PC-9 (cell line): ENCODE results near the gene THEMIS. TPM values are rescaled to one million over a fixed set of nuclear protein-coding genes. Genes with fewer than 3 reads are reported as not detected.

Experiments used
- BruUV-seq: library from RNA; stranded (reverse); fragments of 400-500 nt; replicated peaks from 2 replicates; lab custom pipeline; 2021; lab: Mats Ljungman, UMichigan
- CTCF ChIA-PET: fragments of 300-600 bp; sonication (Branson Sonifier 250); formaldehyde crosslinking; loops from one replicate; lab custom pipeline; 2022; ENCODE audit warnings: antibody characterized with exemption; lab: Charles Lee
- POLR2A ChIA-PET: fragments of 300-600 bp; sonication (Branson Sonifier 250); formaldehyde crosslinking; loops from one replicate; lab custom pipeline; 2022; ENCODE audit warnings: antibody characterized with exemption; ENCODE audit not compliant: unreplicated experiment; lab: Charles Lee
- DNase-seq, 2 experiments: peaks; one replicate each; pipeline versions ENCODE4 v3.0.0 to v3.0.0-alpha.2; 2015 to 2022; ENCODE audit warnings: mixed read lengths in 1 of 2
- H2AFZ ChIP-seq: fragments of 200-600 bp; sonication (generic); 2 replicates; pipeline ENCODE4 v1.8.1; 2017; ENCODE audit warnings: antibody characterized with exemption
- H3F3A ChIP-seq: fragments of 200-600 bp; sonication (generic); 2 replicates; pipeline ENCODE4 v1.8.1; 2017; ENCODE audit warnings: antibody characterized with exemption, mild to moderate bottlenecking, low read depth; ENCODE audit not compliant: insufficient read depth
- H3K27ac ChIP-seq: fragments of 200-600 bp; sonication (generic); 2 replicates; pipeline ENCODE4 v1.6.1; 2016; ENCODE audit warnings: mixed run types
- H3K27me3 ChIP-seq: fragments of 200-600 bp; sonication (generic); 2 replicates; pipeline ENCODE4 v1.6.1; 2016; ENCODE audit warnings: low read depth, mixed run types; ENCODE audit not compliant: insufficient read depth
- H3K36me3 ChIP-seq: fragments of 200-600 bp; sonication (generic); 2 replicates; pipeline ENCODE4 v1.6.1; 2016; ENCODE audit warnings: low read depth, mixed run types
- H3K4me1 ChIP-seq: fragments of 200-600 bp; sonication (generic); replicated peaks from 2 replicates; pipeline ENCODE4 v1.6.1; 2016; ENCODE audit warnings: mixed run types; ENCODE audit not compliant: insufficient read depth
- H3K4me2 ChIP-seq: fragments of 200-600 bp; sonication (generic); 2 replicates; pipeline ENCODE4 v1.6.1; 2017; ENCODE audit warnings: mixed run types
- H3K4me3 ChIP-seq: fragments of 200-600 bp; sonication (generic); 2 replicates; pipeline ENCODE4 v1.6.1; 2016; ENCODE audit warnings: mixed run types
- H3K79me2 ChIP-seq: fragments of 200-600 bp; sonication (generic); 2 replicates; pipeline ENCODE4 v1.6.1; 2017; ENCODE audit warnings: low read depth, mixed run types
- H3K9me2 ChIP-seq: fragments of 200-600 bp; sonication (generic); 2 replicates; pipeline ENCODE4 v1.8.1; 2017; ENCODE audit warnings: mild to moderate bottlenecking; ENCODE audit not compliant: insufficient read depth
- H3K9me3 ChIP-seq: fragments of 200-600 bp; sonication (generic); 2 replicates; pipeline ENCODE4 v1.8.1; 2016; ENCODE audit warnings: low read depth; ENCODE audit not compliant: insufficient read depth
- H4K20me1 ChIP-seq: fragments of 200-600 bp; sonication (generic); 2 replicates; pipeline ENCODE4 v1.8.1; 2017; ENCODE audit not compliant: insufficient read depth
- EZH2 ChIP-seq: fragments of 200-600 bp; sonication (generic); IDR thresholded peaks from 2 replicates; pipeline ENCODE4 v1.8.0; 2017; ENCODE audit warnings: antibody characterized with exemption, low read depth
- intact Hi-C: fragments of 100-400 bp; cut with micrococcal nuclease; formaldehyde crosslinking; loops from one replicate; pipeline ENCODE4 v1.10.0; 2022; ENCODE audit not compliant: unreplicated experiment
- total RNA-seq: library from RNA; stranded (reverse); gene quantifications from 2 replicates; pipeline ENCODE4 v1.2.3, GENCODE V29; 2021
- TF ChIP-seq, protein P1 (sequence below): fragments of 200-600 bp; sonication (generic); conservative IDR thresholded peaks from 2 replicates; pipeline ENCODE4 v1.6.1; 2017; ENCODE audit warnings: mixed run types, antibody characterized with exemption, mild to moderate bottlenecking, moderate library complexity

THEMIS gene
- total RNA-seq, 1 experiment from 2014 or later: not detected

DNA sequence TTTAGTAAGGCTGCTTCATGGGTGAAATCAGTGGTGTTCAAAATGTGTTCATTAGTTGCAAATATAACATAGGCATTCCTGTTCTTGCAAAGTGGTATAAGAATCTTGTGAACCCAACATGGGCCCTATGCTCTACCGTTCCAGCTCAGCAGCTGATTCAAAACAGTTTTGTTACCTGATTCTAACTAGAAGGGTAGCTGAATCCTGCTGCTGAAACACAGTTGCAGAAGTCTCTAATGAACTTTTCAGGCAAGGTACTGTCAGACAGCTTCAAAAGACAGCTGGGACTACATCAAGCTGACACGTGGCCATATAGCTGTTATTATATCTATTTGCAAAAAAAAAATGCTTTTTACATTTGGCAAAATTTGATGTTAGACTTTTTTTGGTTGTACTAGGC lies 22.7 kb downstream of the THEMIS start:
- BruUV-seq: no TSS peak
- H3K9me2 ChIP-seq: no peaks in the 10 kb centered on the region
- H4K20me1 ChIP-seq: no peaks in the 10 kb centered on the region
- H3K27me3 ChIP-seq: no peaks in the 10 kb centered on the region
- H3K79me2 ChIP-seq: no peaks in the 10 kb centered on the region
- H3K4me2 ChIP-seq: no peak overlapping the region
- no peak for TF ChIP-seq EZH2
- TF ChIP-seq, protein P1, sequence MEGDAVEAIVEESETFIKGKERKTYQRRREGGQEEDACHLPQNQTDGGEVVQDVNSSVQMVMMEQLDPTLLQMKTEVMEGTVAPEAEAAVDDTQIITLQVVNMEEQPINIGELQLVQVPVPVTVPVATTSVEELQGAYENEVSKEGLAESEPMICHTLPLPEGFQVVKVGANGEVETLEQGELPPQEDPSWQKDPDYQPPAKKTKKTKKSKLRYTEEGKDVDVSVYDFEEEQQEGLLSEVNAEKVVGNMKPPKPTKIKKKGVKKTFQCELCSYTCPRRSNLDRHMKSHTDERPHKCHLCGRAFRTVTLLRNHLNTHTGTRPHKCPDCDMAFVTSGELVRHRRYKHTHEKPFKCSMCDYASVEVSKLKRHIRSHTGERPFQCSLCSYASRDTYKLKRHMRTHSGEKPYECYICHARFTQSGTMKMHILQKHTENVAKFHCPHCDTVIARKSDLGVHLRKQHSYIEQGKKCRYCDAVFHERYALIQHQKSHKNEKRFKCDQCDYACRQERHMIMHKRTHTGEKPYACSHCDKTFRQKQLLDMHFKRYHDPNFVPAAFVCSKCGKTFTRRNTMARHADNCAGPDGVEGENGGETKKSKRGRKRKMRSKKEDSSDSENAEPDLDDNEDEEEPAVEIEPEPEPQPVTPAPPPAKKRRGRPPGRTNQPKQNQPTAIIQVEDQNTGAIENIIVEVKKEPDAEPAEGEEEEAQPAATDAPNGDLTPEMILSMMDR: no peak
- ChIA-PET CTCF (no interaction called here), POLR2A (no interaction called here)
- H2AFZ ChIP-seq: no peak overlapping the region
- H3K4me1 ChIP-seq: peaks cover 8% of the 10 kb centered on the region; the same call in 1 of the 2 replicates
- no peak overlapping the region for H3K4me3 ChIP-seq
- no peaks in the 10 kb centered on the region for H3F3A ChIP-seq
- no peak overlapping the region for H3K27ac ChIP-seq
- peaks cover 1% of the 10 kb centered on the region; the same call in 1 of the 2 replicates for H3K9me3 ChIP-seq
- intact Hi-C loops: no loop called here
- H3K36me3 ChIP-seq: no peaks in the 10 kb centered on the region
- no peak for DNase-seq

DNA sequence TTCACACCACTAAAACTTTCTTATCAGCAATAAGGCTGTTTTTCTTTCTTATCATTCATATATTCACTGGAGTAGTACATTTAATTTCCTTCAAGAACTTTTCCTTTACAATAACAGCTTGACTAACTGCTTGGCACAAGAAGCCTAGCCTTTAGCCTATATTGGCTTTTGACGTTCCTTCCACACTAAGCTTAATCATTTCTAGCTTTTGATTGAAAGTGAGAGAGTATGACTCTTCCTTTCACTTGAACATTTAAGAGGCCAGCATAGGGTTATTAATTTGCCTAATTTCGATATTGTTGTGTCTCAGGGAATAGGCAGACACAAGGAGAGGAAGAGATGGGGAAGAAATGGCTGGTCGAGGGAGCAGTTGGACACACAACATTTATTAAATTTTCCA lies 23.6 kb downstream of the THEMIS start:
- no peaks in the 10 kb centered on the region for H3K27me3 ChIP-seq
- no peaks in the 10 kb centered on the region for H3K79me2 ChIP-seq
- H3K36me3 ChIP-seq: no peaks in the 10 kb centered on the region
- H3K4me2 ChIP-seq: no peak overlapping the region
- no peaks in the 10 kb centered on the region for H3F3A ChIP-seq
- H2AFZ ChIP-seq: 0 out of 2 replicates have a peak overlapping the region, but pooled peaks have one; percentile 1
- H4K20me1 ChIP-seq: no peaks in the 10 kb centered on the region
- CTCF ChIA-PET: no interaction called here
- no TSS peak for BruUV-seq
- H3K9me2 ChIP-seq: no peaks in the 10 kb centered on the region
- H3K4me1 ChIP-seq: peaks cover 8% of the 10 kb centered on the region; the same call in 1 of the 2 replicates
- POLR2A ChIA-PET: no interaction called here
- DNase-seq: no peak
- H3K27ac ChIP-seq: no peak overlapping the region
- H3K4me3 ChIP-seq: no peak overlapping the region
- peaks cover 5% of the 10 kb centered on the region; the same call in 1 of the 2 replicates for H3K9me3 ChIP-seq
- intact Hi-C loops: no loop called here
- no peak for TF ChIP-seq EZH2
- TF ChIP-seq, protein P1: no peak

DNA sequence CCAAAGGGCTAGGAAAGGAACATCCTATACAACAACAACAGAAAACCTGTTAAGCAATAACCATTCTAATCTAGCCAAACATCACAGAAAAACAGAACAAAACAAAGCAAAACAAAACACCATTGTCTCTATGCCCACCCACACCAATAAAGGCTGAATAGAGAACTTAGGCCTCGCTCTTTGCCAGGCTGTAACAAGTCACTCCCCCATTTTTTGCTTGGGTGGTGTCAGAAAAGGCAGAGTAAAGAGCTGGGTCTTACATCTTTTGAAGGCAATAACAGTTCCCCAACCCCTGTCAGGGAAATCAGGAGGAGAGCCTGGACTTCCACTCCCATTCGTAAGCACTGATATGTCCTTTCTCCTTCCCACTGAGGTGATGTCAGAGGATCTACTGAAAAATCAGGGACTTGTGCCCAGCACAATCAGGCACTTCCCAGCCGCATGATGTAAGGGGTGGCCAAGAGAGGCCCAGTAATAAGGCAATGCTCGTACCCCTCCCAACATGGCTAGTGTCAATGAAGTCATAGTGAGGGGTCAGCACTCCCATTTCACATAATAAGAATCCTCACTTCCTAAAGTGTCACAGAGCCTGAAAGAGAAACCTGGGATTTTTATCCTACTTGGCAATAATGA lies 31.0 kb downstream of the THEMIS start:
- H3K4me2 ChIP-seq: no peak overlapping the region
- intact Hi-C loops: no loop called here
- no peaks in the 10 kb centered on the region for H4K20me1 ChIP-seq
- H3K79me2 ChIP-seq: no peaks in the 10 kb centered on the region
- H3F3A ChIP-seq: no peaks in the 10 kb centered on the region
- H3K9me3 ChIP-seq: peaks cover 5% of the 10 kb centered on the region; the same call in 1 of the 2 replicates
- H3K27me3 ChIP-seq: no peaks in the 10 kb centered on the region
- H3K4me1 ChIP-seq: no peaks in the 10 kb centered on the region
- no peaks in the 10 kb centered on the region for H3K36me3 ChIP-seq
- 0 out of 2 replicates have a peak, but pooled peaks cover 5% of the 10 kb centered on the region for H3K9me2 ChIP-seq
- CTCF ChIA-PET: no interaction called here
- H3K27ac ChIP-seq: no peak overlapping the region
- no peak for TF ChIP-seq EZH2
- TF ChIP-seq, protein P1: no peak
- DNase-seq: no peak
- H3K4me3 ChIP-seq: no peak overlapping the region
- BruUV-seq: no TSS peak
- no peak overlapping the region for H2AFZ ChIP-seq
- POLR2A ChIA-PET: no interaction called here
